Glutamatergic neuron (in vitro differentiated cells): ENCODE measurements around the gene NACAD. TPM values are rescaled to one million over a fixed set of nuclear protein-coding genes. Genes with fewer than 3 reads are reported as not detected.

Source experiments
- DNase-seq: peaks from one replicate; pipeline ENCODE4 v3.0.0; 2022
- H3K27ac Mint-ChIP-seq: one replicate; pipeline ENCODE4 v1.8.0; 2020; ENCODE audit warnings: mild to moderate bottlenecking, mixed read lengths, inconsistent platforms; ENCODE audit not compliant: unreplicated experiment
- H3K27me3 Mint-ChIP-seq: one replicate; pipeline ENCODE4 v1.8.0; 2020; ENCODE audit warnings: mild to moderate bottlenecking, moderate library complexity, mixed read lengths, inconsistent platforms; ENCODE audit not compliant: unreplicated experiment
- H3K36me3 Mint-ChIP-seq: one replicate; pipeline ENCODE4 v1.8.0; 2020; ENCODE audit warnings: mild to moderate bottlenecking, mixed read lengths, inconsistent platforms; ENCODE audit not compliant: unreplicated experiment
- H3K4me1 Mint-ChIP-seq: one replicate; pipeline ENCODE4 v1.8.0; 2020; ENCODE audit warnings: mild to moderate bottlenecking, low read depth, mixed read lengths, inconsistent platforms; ENCODE audit not compliant: unreplicated experiment
- H3K4me3 Mint-ChIP-seq: one replicate; pipeline ENCODE4 v1.8.0; 2020; ENCODE audit warnings: mild to moderate bottlenecking, mixed read lengths, inconsistent platforms; ENCODE audit not compliant: unreplicated experiment
- H3K9me3 Mint-ChIP-seq: one replicate; pipeline ENCODE4 v1.8.0; 2020; ENCODE audit warnings: mild to moderate bottlenecking, moderate library complexity, mixed read lengths, inconsistent platforms; ENCODE audit not compliant: unreplicated experiment
- total RNA-seq: library from RNA; stranded (reverse); fragmentation: NEBNext Ultra II Directional; extraction: Animal tissue kit (Norgen Biotek cat#: 25700); gene quantifications from one replicate; pipeline ENCODE4 v1.2.1, GENCODE V29; 2021; ENCODE audit not compliant: unreplicated experiment
- TF ChIP-seq, protein P1 (sequence below): fragments of 200-600 bp; sonication (generic); IDR thresholded peaks from one replicate; pipeline ENCODE4 v1.5.0; 2021; ENCODE audit not compliant: partially characterized antibody, unreplicated experiment

The NACAD gene
- total RNA-seq, 1 donor from 2014 or later: 125 TPM

DNA sequence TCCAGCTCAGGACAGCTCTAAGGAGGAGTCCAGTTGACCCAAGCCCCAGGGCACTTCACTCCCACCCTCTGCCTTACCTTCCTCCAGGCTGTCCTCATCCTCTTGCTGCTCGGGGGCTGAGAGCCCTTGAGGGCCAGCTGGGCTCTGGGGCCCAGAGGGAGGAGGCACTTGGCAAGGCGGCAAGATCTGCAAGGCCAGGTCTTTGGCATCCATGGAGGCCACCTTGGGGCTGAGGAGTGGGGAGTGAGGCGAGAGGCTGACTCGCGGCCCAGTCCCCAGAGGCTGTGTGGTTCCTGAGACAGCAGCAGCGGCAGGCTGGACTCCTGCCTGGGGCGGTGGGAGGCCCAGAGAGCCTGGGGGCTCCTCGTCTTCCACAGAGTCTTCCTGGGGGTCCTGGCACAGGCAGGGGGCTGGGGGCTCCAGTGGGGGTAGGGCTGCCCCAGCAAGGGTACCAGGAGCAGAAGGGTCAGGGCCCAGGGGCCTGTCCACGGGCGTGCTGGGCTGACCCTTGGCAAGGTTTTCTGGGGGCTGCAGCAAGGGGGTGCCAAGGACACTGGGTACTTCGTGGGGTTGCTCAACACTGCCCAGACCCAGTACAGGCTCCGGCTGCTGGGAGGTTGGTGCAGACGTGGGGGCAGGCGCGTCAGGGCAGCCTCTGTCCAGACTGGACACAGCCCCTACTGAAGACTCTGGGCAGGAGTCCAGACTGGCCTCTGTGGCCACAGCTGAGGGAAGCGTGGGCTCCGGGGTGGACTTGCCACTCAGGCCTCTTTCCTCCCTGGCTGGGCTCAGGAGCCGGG lies 6.5 kb downstream of the NACAD start:
- H3K27me3 Mint-ChIP-seq: peaks cover 24% of the 10 kb centered on the region
- peaks cover 4% of the 10 kb centered on the region for H3K36me3 Mint-ChIP-seq
- no peak for DNase-seq
- H3K27ac Mint-ChIP-seq: no peak overlapping the region
- peaks cover 8% of the 10 kb centered on the region for H3K9me3 Mint-ChIP-seq
- H3K4me1 Mint-ChIP-seq: peaks cover 3% of the 10 kb centered on the region
- TF ChIP-seq, protein P1, sequence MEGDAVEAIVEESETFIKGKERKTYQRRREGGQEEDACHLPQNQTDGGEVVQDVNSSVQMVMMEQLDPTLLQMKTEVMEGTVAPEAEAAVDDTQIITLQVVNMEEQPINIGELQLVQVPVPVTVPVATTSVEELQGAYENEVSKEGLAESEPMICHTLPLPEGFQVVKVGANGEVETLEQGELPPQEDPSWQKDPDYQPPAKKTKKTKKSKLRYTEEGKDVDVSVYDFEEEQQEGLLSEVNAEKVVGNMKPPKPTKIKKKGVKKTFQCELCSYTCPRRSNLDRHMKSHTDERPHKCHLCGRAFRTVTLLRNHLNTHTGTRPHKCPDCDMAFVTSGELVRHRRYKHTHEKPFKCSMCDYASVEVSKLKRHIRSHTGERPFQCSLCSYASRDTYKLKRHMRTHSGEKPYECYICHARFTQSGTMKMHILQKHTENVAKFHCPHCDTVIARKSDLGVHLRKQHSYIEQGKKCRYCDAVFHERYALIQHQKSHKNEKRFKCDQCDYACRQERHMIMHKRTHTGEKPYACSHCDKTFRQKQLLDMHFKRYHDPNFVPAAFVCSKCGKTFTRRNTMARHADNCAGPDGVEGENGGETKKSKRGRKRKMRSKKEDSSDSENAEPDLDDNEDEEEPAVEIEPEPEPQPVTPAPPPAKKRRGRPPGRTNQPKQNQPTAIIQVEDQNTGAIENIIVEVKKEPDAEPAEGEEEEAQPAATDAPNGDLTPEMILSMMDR: no peak
- no peak overlapping the region for H3K4me3 Mint-ChIP-seq

GRCh38 chr7:45081670-45081974 lies 7.1 kb downstream of the NACAD start:
- TF ChIP-seq, protein P1: no peak
- peaks cover 4% of the 10 kb centered on the region for H3K36me3 Mint-ChIP-seq
- peaks cover 11% of the 10 kb centered on the region for H3K9me3 Mint-ChIP-seq
- H3K4me3 Mint-ChIP-seq: no peak overlapping the region
- H3K4me1 Mint-ChIP-seq: peaks cover 1% of the 10 kb centered on the region
- H3K27me3 Mint-ChIP-seq: peaks cover 24% of the 10 kb centered on the region
- DNase-seq: no peak
- H3K27ac Mint-ChIP-seq: no peak overlapping the region

- no peak for DNase-seq
- Mint-ChIP-seq H3K9me3 (peaks cover 11% of the 10 kb centered on the region), H3K27me3 (peaks cover 24% of the 10 kb centered on the region), H3K36me3 (peaks cover 4% of the 10 kb centered on the region), H3K4me3 (no peak overlapping the region), H3K4me1 (no peaks in the 10 kb centered on the region), H3K27ac (no peak overlapping the region)
- TF ChIP-seq, protein P1: no peak
These were observed 7.7 kb downstream of the NACAD start for GRCh38 chr7:45080958-45081669.

- Mint-ChIP-seq H3K27ac (peak overlapping the region; percentile 68), H3K4me1 (no peaks in the 10 kb centered on the region), H3K4me3 (no peak overlapping the region), H3K9me3 (peaks cover 11% of the 10 kb centered on the region), H3K36me3 (peaks cover 4% of the 10 kb centered on the region), H3K27me3 (peaks cover 26% of the 10 kb centered on the region)
- TF ChIP-seq, protein P1: no peak
- DNase-seq: no peak
These were observed 8.4 kb downstream of the NACAD start for GRCh38 chr7:45080265-45080957.
